HG03045 (cell line): ENCODE measurements around the gene ATG16L1.

Source experiments
- ATAC-seq: cut with Tn5 transposase; IDR thresholded peaks from one replicate; pipeline ENCODE4 v1.9.1; 2021; ENCODE audit warnings: mild to moderate bottlenecking, moderate library complexity; ENCODE audit not compliant: unreplicated experiment

The ATG16L1 gene

DNA sequence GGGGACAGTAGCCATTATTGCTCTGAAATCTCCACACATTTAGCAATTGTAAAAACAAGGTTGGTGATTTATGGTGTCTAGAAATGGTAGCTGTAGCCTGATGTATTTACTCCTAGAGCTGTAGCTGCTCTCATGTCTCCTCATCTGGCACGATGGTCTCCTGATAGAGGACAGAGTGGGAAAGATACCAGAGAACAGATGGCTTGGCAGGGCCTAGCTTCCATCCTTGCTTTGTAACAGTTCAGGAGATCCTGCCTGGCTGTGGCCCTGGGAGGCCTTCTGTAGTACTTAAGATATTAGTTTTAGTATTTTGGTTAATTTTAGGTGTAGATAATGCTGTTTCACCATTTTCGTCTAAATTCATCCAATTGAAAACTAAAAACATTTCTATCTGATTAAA is 6.7 kb downstream of the ATG16L1 start:
- ATAC-seq: no peak

DNA sequence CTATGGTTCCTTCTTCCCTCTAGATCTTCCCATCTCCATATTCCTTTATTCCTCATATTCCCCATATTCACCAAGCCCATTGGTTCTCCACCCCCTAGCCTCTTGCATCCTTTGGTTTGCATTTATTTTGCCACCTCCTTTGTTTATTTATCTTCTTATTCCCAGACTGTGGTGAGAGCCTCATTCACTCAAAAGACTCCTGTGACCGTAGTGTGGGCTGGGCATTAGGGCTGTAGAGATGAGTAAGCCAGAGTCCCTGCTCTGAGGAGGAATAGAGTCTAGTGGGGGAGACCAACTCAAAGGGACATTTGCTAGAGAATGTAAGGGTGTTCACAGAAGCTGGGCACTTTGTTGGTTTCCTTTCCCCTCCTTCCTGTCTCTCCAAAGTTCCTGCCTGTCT is 8.3 kb downstream of the ATG16L1 start:
- ATAC-seq: no peak

DNA sequence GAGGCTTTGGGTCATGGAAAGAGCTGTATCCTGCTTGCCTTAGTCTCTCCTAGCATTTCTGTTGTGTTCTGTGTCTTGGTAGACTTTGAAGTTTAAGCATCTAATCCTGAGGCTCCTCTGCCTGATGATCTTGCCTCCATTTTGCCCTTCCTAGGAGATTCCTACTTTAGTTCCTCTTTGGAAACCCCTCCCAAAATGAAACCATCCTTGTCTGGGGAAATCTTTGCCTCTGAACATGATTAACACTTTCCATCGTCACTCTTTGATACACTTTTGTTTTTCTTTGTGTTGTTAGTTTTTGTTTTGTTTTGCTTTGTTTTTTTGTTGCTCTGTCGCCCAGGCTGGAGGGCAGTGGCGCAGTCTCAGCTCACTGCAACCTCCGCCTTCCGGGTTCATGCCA is 9.2 kb downstream of the ATG16L1 start:
- ATAC-seq: no peak

DNA sequence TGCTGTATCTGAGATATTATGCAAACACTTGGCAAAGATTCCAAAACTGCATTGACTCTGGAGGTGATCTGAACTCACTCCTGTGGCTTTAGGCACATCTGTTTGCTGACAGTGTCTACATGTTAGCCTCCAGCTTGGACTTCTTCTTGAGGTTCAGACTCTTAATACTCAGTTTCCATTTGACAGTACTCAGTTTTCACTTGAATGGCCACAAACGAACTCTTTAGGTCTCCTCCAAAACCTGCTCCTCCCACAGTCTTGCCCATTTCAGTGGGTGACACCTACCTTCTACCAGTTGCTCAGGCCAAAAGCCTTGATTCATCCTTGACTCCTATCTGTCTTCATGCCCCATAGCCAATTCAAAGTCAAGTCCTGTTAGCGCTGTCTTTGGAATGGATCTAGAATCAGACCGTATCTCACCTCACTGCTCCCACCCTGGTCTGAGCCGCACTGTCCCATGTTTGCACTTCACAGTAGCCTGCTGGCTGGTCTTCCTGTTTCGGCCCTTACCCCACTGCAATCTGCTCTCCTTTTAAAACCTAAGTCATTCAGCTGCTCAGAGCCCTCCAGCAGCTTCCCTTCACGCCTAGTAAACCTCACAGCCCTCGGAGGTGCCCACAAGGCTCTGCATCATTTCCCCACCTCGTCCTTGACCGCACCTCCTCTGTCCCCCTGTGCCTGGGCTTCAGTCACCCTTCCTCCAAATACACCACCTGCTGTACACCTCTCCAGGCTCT is 10.5 kb downstream of the ATG16L1 start:
- ATAC-seq: peak; percentile 69

DNA sequence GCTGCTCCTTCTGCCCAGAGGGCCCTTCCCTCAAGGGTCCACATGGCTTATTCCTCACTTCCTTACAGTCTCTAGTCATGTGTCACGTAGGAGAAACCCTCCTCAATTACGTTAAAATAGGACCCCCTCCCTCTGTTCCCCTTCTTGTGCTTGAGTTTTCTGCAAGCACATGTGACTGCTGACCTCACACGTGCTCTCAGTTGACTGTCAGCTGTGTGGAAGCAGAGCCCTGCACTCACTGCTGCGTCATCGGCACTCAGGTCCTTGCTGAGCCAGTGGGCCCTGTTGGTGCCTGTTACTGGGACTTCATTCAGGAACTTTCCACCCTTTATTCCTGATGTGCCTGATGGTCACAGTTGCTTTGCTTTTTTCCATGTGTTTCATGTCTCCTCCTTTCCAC is 11.1 kb downstream of the ATG16L1 start:
- no peak for ATAC-seq

DNA sequence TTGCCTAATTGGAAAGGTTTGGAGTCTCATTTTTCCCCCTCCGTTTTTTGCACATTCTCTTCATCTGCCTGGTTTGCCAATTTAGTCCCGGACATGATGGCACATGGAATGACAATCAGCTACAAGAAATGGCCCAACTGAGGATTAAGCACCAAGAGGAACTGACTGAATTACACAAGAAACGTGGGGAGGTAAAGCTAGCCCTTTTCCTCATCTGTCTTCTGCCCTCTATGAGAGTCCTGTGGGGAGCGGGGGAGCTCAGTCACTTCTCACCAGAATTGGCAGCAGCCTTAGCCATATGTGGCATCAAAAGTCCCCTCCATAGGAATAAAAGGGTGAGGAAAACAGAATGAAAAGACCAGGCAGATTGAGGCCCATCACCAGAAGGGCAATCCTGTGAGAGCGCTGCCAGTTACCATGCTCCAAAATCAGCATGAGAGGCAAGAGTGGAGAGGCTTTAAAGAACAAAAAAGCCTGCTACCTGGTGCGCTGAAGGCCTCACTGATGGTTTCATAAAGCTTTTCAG is 11.6 kb downstream of the ATG16L1 start:
- ATAC-seq: no peak

DNA sequence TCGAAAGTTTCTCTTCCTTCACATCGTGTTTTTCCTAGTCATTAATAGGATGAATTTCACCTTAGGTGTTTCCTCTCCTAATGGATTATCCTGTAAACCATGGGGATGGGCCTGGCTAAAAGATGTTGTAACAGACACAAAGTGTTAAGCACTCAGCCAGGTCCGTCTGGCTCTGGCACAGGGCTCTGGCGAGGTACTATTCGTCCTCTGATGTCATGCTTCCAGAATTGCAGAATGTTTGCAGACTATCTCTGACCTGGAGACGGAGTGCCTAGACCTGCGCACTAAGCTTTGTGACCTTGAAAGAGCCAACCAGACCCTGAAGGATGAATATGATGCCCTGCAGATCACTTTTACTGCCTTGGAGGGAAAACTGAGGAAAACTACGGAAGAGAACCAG is 13.2 kb downstream of the ATG16L1 start:
- no peak for ATAC-seq

DNA sequence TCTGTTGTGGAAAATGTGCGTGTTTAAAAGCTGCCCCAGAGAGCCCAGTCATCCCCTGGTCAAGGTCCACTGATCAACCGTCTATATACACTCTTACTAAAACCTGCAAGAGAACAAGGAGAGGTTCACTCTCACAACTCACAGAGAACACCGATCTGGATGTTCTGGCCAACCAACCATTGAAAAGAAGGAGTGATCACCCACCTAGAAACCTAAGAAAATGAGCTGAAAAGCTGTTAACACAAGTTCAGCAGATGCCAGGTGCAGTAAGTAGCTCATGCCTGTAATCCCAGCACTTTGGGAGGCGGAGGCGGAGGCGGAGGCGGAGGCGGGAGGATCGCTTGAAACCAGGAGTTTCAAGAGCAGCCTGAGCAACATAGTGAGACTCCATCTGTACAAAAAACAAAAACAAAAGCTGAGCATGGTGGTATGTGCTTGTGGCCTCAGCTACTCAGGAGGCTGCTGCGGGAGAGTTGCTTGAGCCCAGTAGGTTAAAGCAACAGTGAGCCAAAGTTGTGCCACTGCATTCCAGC is 14.5 kb downstream of the ATG16L1 start:
- no peak for ATAC-seq

DNA sequence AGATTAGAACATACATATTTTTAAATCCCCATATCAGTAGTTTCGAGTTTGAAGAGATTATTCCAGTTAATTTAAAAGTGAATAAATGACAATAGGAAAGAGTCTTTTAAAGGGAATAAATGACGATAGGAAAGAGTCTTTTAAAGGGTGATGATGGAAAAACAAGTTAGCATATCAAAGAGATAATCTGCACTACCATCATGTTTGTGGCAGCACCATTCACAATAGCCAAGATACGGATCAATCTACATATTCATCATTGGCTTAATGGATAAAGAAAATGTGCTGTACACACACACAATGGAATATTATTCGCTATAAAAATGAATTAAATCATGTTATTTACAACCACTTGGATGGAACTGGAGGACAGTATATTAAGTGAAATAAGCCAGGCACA is 15.0 kb downstream of the ATG16L1 start:
- ATAC-seq: no peak

DNA sequence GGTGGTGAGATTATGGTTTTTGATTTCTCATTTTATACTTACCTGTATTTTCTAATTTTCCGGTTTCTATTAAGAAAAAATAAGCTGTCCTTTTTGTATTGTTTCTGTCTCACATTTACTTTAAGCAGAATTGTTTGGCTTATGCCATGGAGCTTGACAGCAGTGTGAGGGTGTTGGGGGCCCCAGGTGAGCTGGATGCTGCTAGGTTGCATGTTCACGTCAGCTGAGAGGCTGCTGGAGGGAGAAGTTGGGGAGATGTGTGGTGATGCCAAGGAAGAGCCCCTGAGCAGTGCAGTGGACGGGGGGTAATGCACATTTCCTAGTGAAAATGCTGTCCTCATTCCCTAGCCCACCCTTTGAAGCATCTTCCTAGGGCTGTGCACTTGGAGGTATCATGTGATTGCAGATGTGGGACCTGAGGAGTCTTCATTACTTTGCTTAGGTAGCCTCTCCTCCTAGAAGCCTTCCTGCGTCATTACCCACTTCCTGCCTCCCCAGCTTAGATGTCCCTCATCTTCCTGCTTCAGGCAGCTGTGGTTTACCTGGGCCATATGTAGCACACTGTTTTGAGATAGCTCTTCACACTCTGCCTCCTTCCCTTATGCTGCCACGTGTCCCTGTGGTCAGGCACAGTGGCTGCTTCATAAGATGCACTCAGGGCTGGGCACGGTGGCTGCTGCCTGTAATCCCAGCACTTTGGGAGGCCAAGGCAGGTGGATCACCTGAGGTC is 16.2 kb downstream of the ATG16L1 start:
- ATAC-seq: no peak

DNA sequence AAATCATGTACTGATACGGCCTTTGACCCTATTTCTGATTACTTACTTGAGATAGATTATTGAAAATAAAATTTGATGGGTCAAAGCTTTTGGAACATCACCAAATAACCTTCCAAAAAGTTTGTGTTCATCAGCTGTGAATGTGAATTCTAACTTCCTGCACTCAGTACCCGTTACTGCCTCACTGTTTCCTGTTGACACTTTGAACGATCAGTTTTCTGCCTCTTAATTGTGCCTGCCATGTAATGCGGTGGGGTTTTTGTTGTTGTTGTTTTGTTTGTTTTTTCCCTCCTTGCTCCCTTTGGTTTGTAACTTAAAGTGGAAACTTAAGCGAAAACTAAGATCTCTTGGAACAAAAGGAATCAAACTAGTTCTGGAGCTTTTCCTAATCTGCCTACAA is 18.9 kb downstream of the ATG16L1 start:
- no peak for ATAC-seq

DNA sequence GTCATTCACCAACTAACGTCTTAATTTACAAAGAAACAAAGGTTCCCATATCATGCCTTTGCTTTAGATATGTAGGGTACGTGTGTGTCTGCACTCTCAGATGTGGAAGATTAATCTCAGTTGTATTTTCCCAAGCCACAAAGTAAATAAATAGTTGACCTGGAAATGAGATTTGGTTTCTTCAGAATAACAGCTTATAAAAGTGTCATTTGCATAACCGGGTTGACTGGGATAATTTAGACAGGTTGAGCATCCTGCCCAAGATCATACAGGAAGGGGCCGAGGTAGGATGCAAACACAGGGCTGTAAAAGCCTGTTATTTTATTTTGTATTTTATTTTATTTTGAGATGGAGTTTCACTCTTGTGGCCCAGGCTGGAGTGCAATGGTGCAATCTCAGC is 19.5 kb downstream of the ATG16L1 start:
- ATAC-seq: no peak

DNA sequence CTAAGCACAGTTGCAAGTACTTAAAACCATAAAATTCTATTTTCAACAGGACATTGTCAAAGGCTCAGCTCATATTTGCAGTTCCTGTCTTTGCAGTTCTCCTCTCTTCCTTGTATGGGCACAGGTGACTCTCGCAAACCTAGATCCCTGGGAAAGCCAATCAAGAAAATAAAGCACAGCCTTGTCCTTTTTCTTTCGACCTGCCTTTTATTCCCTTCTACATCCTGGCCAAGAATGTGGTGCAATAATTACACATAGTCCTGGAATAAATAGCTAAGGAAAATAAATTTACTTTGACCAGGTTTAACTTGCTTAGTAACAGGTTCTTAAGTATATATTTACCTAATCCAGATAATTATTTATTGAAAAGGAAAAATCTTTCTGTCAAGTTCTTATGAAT is 20.2 kb downstream of the ATG16L1 start:
- no peak for ATAC-seq

DNA sequence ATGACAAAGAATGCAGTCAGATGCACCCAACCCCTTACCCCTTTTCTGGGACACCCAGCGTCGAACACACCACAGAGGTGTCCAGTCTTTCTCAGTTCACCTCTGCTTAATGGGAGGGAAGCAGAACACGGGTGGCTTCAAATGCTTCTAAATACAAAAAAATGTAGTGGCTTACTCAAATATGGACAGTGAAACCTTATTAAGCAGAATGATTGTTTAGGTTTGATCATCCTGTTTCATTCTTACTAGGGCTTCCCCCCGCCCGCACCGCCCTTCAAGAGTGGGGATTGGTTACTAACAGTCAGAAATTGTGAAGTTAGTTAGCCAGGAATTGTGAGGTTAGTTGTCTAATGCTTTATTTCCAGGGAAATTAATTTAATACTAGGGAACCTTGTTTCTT is 21.6 kb downstream of the ATG16L1 start:
- no peak for ATAC-seq

DNA sequence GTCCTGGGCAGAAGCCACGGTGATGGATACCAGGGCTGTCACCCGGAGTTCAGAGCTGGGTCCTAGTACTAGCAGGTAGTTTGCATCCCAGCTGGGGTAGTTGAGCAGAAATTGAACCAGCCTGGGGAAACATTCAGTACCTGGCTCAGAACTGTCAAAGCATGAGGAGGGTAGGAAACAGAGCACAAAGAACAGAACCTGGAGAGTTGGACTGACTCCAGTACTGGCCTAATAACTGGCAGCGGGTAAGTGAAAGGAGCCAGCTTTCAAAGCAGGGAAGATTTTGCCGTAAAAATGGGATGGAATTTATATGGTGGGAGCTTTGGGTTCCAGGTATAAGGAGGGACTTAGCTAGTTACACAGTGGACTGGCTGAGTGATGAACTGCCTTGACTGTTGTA is 23.8 kb downstream of the ATG16L1 start:
- ATAC-seq: no peak

DNA sequence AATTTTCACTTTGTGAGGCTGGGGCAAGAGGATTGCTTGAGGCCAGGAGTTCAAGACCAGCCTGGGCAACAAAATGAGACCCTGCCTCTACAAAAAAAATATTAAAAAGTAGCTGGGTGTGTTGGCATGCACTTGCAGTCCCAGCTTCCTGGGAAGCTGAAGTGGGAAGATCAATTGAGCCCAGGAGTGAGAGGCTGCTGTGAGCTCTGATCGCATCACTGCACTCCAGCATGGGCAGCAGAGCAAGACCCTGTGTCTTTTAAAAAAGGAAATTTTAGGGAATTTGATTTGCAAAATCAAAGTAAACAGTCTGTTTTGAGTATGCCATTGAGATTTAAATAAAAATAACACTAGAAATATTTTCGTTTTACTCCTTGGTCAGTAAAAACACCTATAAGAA is 27.4 kb downstream of the ATG16L1 start:
- ATAC-seq: no peak

DNA sequence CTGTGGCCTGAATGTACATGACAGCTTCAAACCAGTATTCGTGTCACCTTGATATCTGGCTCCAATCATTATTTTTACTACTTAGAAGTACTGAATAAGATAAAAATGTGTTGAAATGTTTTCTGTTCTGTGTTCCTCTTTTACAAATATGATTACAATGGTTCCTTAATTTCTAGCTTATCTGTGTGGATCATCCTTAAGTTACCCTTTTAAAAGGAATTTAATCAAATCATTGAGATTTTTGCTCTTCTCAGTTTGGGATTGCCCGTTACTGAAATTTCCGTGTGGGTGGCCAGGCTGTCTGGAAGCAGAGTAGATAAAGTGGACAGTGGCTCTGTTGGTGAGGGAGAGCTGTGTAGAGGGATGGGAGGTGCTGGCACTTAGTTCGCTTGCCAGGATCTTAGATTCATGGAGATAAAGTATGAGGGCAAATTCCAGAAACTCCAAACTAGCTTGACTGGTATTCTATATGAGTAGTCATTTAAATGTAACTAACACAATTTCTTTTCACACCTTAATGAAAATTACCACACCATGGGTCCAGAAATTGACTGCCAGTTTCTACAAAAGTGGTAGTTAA is 28.7 kb downstream of the ATG16L1 start:
- no peak for ATAC-seq

DNA sequence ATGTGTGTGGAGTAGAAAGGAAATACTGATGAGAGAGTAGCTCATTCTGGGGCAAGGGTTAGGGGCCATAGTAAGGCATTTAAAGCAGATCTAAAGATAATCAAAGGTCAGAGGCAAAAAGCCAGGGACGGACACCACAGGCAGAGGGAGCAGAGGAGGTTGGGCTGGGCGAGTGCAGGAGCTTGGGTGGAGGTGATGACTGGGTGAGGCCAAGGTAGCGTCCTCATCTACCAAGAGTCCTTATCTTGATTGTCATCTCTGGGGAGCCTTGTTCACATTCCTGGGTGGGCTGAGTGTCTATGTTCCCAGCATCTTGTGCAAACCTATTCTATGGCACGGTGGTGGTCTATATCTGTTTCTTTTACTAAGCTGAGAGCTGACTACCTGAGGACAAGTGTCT is 30.1 kb downstream of the ATG16L1 start:
- ATAC-seq: no peak

DNA sequence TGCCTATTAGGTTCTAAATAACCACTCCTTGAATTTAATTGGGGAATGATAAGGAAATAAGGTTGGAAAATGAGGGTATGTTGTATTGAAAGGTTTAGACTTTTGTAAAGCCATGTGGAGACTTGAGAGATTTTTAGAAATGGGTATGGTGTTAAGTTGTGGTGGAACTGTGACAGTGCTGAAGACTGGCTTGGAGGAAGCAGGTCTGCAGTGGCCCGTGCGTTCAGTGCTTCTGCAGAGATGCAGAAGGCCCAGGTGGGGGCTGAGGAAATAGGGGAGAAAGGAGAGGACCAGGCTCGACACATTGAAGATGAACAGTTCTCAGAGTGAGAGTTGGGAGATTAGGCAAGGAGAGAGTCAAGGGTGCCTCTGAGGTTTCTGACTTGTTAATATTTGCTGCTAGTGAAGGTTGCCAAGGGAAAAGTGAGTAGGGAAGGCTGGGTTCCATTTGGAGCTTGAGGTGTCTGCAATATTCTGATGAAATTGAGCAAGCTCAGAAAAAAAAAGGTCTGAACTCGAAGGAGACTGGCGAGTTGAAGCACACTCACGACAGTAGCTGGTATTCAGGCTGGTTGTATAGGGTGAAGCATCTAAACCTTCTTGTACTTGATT is 30.6 kb downstream of the ATG16L1 start:
- ATAC-seq: no peak

DNA sequence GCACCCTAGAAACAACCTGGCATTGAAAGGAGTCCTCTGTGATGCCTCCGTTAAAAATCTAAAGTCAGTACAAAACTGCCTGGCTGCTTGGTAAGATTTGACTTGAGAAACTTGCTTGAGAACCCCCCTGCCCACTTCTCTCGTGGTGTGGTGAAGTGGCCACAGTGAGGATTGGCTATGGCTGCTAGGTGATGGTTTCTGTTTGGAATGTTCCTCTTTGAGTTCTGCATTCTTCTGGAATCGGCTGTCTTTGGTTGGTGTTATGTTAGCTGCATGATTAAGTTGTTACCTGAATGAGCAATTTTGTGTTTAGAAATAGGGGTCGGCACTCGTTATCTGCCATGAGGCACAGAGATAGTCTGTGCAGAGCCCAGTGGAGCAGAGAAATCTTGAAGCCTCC is 34.4 kb downstream of the ATG16L1 start:
- no peak for ATAC-seq

DNA sequence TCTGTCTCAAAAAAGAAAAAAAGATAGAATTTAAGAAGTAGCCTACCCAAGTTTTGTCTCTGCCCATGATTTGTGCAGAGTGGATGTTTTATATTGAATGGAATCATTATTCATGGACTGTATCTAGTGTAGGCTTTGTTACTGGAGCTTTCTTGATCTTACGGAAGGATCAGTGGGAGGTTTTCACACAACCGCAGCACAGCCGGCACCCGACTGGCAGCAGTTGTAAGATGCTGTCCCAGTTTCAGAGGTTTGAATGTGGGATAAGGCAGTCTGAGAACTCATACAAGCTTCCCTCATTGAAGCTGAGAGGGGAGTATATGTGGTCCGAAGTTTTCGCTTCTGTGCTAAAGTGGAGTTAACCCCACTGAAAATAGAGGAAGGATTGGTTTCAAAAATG is 36.4 kb downstream of the ATG16L1 start:
- no peak for ATAC-seq
